Stimulated activated CD8-positive, alpha-beta memory T cell treated with anti-CD3 and anti-CD28 coated beads, Interleukin-15, amount 100 ng/mL, for 4 hours (primary cell): ENCODE results near the gene SSH2.

Experiments used
- DNase-seq, 2 donors: peaks; one replicate each; pipeline ENCODE4 v3.0.0-alpha.2; 2020; ENCODE audit warnings: low read depth in 2 of 2

The SSH2 gene

DNA sequence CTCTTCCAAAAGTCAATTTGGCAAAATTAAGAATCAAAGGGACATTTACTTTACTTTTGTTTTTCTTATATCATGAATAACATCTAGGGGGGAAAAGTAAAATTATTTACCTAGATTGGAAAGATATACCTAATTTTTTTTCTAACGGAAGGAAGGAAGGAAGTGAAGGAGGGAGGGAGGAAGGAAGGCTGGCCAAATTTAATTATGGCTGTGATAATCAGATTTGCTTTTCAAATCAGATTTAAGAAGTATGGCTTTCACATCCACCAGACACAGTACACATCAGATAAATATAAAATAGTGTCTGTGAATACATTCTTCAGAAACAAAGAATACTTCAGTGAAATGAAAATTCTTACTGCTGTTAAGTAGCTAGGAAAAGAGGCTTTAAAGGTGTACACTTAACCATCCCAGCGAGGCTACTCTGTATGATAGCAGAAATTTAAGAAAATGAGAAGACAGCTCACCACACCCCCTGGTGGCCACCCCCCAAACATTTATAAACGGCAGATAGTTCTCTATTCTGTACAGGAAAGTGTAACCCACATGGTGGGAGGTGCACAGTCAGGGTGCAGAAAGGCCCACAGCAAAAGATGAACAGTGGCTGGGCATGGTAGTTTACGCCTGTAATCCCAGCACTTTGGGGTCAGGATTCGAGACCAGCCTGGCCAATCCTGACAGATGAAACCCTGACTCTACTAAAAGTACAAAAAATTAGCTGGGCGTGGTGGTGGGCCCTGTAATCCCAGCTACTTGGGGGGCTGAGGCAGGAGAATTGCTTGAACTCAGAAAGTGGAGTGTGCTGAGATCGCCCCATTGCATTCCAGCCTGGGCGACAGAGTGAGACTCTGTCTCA lies 150.8 kb downstream of the SSH2 start:
- peak; percentile 53 to 69 for DNase-seq

DNA sequence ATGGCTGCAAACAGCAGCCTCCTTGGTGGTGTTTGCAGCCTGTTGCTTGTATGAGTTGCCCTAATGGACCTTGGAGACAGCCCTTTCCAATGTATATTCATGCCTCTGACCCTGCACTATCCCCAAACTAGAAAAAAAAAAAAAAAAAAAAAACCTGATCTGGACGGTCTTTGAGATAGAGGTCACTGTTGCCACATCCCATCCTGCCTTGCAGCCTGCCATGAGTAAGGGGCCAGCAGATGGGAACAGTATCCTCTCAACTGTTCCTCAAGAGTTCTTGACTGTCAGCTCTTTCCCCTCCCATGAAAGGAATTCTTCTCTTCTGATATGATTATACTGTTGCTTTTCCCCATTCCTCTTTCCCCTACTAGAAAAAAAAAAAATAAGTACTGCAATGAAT lies 152.4 kb downstream of the SSH2 start:
- DNase-seq = no peak

DNA sequence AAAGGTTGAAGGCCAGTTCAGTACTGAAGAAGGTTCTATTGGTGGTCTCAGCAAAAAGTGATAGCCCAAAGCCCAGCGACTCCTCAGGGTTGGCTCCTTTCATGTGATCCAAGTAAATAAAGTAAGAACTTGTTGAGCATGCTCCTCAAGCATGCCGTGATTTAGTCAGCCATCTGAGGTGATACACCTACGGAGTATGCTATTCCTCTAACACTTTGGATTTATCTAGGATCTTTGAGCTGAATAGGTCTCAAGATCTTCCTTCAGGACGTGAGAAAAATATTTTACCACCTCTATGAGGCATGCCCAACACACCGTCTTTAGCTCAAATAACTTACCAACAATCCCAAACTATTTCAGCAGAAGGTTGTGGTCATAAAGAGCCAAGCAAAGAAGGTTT lies 154.0 kb downstream of the SSH2 start:
- no peak for DNase-seq

DNA sequence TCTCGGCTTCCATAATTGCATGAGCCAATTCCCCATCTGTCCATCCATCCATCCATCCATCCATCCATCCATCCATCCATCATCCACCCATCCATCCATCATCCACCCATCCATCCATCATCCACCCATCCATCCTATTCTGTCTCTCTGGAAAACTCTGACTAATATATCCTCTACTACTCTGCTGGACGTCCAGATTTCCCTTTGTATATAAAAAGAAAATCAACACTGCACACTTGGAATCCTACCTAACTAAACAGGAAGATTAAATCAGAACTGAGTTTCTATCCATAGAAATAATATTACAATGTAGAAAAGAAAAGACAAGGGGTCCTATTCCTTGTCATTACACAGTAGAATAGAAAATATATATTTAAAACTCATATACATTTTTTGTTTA lies 157.0 kb downstream of the SSH2 start:
- DNase-seq = no peak

DNA sequence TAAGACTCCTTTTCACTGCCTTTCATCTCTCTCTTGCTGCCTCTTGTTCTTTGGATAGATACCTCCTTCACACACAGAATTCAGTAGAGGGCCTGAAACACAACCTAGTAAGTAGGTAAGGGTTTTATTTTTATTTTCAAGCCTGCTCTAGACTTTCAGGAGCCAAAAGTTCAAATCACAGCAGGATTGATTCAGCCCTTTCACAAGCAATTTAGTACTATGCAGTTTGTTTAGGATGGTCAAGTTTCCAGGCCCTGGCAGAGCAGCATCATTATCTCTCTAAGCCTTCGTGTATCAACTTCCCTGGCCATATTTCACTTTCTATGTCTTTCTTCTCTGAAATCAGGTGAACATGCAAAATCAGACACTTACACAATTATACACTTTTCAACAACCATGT lies 158.5 kb downstream of the SSH2 start:
- DNase-seq = no peak

DNA sequence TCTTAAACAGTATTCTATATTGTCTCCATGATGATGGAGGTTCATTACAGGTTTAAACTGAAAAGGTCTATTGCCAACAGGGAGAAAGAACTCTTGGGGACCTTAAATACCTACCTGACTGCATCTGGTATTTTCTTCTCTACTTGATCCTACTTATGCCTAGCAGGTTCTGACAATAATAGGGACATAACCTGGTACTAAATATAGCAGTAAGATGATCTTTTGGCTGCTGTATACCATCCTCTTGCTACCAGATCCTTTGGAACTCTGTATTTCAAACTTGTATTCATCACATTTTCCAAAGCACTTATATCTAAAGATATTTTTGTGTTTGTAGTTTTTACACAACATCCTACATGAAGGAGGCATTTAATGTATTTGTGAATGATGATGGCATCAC lies 160.8 kb downstream of the SSH2 start:
- no peak for DNase-seq

DNA sequence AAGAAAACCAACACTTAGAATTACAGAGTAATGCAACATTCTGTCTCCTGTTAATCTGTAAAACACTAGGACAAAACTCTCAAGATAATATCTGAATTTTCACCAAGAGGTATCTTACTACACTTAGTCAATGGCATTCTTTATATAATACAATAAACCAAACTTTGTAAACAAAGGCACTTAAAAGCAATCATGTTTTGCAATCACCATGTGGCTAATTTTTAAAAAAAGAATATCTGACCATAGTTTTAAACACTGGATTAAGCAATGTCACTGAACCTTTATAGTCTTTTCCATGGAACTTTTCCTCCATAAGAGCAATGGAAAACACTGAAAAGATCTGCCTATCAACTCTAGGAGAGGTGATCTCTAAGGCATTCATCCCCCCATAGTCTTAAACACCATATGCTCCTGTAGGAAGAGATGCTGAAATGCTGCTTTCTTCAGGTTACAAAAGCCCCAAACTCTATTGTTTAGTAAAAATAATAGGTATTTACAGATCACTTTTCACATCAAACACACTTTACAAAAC lies 163.2 kb downstream of the SSH2 start:
- DNase-seq = no peak

DNA sequence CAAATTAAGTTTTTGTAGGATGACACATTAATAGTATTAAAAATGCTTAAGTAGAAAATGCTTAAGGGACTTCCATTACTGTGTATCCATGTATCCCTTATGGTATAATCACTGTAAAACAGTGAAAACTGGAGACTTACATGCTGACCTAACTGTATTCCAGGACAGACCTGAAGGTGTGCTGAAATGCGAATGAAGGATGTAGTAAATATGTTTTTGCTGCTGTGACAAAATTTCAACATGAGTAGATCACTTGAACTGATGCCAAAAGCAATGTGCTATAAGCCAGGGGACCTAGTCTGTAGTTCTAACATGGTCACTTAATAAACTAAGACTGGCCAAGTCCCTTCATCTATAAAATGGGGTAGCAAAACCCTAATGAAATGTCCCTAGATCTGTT lies 165.3 kb downstream of the SSH2 start:
- no peak for DNase-seq

DNA sequence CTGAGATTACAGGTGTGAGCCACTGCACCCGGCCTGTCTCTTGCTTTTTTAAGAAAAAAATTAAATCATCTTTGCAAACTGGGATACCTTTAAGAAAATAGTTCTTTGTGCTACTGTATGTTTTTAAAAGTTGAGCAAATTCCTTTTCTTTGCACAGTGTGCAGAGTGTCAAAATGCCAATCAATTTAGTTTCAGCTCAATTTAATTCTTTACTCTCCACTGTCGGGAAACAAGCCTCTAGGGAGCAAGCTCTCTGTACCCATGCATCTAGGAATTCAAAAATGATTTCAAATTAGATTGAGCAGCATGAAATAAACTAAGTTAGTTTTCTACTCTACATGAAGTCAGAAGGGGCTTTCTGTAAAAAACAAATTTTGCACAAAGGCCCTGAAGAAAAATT lies 165.8 kb downstream of the SSH2 start:
- DNase-seq = no peak

DNA sequence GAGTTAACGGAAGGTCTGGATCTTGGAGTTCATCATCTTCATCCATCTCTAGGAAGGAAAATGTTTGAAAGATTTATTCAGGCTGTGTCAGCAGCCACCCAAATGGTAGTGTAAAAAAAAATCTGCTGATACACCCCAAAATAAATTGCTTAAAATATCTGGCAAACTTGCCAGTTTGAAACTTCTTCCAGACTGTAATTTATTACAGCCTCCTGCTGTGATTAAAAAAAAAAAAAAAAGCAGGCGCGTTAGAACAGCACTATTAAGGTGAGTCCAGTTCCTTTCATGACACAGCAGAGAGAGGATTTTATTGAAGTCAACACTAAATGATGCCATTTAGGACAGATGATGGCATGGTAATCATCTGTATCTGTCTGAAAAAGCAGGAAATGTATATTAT lies 166.8 kb downstream of the SSH2 start:
- DNase-seq = no peak

DNA sequence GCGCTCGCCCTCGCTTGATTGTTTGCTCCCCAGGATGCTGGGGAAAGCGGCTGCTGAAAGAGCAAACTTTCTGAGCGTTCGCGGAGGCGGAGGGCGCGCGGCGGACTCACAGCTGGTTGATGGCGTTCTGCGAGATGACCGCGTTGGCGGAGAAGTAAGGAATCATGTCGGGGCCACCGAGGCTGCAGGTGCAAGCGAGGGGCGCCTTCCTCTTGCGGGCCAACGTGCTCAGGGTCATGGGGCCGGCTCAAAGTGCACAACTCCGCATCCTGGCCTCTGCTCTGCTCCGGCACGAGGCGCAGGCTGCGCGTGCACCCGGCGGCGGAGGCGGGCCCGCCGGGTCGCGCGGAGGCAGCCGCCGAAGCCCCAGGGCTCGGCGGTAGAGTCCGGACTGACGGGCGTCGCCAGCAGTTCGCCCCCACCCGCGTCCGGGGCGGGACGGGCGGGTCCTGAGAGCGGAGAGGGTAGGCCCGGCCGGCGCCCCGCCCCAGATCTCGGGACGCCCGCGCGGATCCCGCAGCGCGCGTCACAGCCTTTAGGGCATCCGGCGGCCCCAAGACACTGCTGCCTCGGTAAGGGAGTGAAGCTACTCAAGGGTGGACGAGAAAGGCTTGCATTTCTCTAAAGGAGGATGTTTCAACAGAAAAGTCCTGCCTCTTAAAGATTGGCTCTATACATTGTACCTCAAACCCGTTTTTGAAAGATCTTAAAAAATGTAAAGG lies 168.8 kb downstream of the SSH2 start:
- DNase-seq = peak; percentile 72 to 82

DNA sequence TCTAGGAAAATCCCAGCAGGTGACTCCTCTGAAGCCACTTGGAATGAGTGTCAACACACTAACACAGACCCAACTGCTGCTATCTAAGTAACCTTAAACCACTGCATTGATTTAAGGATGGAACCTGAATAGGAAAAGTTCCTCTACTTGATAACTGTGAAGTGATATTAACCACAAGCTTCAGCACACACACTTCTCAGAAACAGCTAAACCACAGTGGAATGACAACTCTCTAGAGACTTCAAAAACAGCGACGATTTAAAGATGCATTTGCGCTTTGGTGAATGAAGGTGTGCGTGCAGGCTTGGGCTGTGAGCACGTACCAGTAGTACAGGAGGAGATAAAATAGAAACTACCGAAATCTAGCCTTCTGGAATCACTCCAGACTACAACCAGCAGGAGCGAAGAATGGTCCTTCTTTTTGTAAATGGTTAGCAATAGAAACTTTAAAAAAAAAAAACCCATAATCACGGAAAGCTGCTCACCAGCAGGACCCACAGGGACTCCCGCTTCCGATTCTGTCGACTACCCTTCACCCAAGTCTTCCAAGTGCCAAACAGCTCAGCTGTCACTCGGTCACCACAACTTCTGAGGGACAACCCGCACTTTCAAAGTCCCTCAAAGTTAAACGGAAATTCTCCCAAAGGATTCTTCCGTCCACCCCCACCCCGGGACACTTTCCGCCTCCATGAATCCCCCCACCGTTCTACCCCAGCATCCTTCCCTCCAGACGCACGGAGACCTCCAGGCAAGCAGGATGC lies 169.6 kb downstream of the SSH2 start:
- DNase-seq = peak in 1 of 2 donors; percentile 42

DNA sequence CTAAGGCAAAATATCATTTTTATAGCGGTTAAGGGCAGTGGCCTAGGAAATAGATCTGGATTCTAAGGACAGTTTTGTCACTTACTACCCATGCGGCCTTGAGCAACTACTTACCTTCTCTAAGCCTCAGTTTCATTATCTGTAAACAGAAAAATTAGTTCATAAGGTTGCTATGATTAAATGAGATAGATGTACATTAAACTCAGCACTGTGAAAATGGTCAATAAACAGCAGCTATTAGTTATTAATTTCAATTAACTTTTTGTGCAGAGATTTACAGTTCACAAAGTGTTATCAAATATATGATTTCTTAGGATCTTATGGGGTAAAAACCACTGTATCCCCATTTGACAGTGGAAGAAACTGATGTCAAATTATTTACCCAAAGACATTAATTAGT lies 171.8 kb downstream of the SSH2 start:
- DNase-seq = no peak

DNA sequence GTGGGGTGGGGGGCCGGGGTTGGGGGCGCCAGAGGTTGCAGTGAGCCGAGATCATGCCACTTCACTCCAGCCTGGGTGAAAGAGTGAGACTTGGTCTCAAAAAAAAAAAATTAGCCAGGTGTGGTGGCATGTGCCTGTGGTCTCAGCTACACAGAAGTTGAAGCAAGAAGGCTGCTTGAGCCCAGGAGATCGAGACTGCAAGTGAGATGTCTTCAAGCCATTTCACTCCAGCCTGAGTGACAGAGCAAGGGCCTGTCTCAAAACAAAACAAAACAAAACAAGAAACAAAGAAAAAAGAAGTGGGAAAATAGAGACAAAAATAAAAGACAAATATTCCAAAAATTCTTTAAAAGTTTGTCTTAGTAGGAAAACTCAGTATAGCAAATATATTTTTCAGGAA lies 172.2 kb downstream of the SSH2 start:
- no peak for DNase-seq

DNA sequence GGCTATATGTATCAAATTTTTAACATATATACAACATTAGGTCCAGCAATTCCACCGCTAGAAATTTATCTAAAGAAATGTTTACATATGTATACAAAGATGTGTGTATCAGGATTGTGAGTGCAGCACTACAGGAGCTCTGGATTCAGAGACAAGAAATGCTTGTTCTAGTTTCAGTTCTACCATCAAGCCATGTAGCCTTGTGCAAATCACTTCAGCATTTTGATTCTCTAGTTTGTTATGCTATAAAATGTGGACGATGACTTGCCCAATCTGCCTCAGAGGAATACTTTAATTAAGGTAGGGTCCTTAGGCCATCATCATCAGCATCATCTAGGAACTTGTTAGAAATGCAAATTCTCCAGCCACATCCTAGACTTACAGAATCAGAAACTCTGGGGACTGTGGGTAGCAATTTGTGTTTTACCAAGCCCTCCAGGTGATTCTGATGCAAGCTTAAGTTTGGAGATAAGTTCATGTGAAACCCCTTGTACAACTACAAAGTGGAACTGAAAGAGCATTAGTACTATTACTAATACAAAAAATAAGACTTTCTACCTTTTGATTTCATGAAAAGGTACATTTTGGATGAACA lies 176.1 kb downstream of the SSH2 start:
- no peak for DNase-seq

DNA sequence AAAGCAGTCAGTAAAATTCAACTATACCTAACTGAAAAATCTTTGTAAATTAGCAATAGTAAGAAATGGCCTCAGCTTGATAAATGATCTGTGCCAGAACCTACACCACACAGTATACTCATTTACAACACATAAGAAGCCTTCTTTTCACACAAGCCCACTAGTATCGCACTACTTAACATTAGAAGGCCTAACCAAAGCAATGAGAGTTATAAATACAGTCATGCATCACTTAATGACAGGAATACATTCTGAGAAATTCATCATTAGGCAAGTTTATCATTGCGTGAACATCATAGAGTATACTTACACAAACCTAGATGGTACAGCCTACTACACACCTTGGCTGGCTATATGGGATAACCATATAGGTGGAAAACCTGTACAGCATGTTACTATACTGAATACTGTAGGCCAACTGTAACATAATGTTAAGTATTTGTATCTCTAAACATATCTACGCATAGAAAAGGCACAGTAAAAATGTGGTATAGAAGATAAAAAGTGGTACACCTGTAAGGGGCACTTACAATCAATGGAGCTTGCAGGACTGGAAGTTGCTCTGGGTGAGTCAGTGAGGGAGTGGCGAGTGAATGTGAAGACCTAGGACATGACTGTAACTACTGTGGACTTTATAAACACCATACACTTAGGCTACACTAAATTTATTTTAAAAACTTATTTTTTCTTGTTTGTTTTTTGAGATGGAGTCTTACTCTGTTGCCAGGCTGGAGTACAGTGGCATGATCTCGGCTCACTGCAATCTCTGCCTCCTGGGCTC lies 180.8 kb downstream of the SSH2 start:
- DNase-seq = no peak

DNA sequence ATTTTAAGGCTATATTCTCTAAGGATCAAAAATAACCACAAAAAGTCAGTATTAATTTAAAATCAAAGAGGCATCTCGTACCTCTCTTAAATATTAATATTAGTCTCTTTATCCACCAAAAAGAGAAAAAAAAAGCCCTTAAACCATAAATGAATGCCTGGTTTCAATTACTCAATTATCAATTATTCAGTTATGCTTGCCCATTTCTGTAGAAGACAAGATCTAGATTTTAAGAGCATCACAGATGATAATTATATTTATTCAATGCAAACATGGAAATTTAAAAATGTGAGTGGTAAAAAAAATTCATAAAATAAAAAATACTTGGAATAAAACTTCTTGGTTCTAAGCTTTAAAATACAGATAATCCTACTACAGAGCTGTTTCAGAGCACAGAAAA lies 181.6 kb downstream of the SSH2 start:
- no peak for DNase-seq

DNA sequence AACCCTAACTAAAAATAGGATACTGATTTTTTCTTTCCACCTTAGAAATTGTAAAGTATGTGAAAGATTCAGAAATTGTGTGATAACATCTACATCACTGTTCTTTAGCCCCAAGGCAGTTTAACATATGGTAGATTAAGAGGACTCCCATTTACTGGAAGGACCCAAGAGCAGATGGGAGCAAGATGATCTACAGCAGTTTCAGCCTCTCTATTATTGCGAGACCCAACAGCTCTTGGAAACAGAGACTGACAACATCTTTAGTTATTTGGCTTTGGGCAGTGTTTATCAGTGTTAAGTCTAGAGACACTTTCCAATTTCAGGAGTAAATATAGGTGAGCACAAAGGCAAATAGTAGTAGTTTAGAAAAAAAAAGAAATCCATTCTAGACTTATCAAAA lies 182.4 kb downstream of the SSH2 start:
- no peak for DNase-seq

DNA sequence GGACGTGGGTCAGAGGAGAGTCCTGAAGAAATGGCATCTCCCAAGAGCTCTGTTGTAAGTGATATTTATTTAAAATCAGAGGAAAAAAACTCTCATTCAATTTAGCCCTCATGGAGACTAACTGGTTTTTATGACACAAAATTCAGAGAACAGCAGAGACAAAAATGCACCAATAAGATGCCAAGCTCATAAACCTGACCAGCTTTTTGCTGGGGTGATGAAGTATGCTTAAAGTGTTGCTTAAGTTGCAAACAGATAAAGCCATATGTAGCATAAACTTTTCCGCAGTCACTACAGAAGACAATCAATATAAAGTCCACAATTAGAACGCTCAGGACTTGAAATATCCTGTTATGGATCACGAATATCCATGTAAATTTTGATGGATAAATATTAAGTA lies 183.4 kb downstream of the SSH2 start:
- no peak for DNase-seq

DNA sequence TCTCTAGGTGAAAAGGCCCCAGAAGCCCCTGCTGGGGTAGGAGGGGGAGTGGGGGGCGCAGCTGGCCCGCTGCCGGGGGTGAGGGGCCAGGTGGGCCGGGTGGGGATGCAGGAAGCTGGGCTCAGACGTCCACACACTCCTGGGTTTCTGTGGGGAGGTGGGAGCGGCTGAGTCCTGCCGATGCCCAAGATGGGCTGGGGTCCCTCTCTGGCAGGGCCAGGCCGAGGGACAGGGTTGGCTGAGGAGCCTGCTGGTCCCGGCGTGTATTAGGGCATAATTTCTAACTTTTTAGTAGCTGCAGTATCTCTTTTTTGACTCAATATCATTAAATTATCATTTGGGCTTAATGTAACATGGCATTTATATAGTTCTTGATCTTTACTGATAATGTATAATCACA lies 185.9 kb downstream of the SSH2 start:
- DNase-seq = no peak

DNA sequence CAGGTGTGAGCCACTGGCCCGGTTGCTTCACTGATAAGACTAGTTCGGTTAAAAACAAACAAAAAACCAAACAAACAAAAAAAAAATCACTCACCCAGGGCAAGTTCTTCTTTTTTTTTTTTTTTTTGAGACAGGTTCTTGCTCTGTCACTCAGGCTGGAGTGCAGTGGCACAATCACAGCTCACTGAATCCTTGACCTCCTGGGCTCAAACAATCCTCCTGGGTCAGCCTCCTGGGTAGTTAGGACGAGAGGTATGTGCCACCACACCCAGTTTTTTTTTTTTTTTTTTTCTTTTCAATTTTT lies 187.9 kb downstream of the SSH2 start:
- DNase-seq = no peak
